Activated T-helper 1 cell treated with anti-CD3 and anti-CD28 coated beads, Interleukin-2, amount 50 U/mL, for 16 hours (primary cell): ENCODE data around the gene KIF2A.

Experiments used
- DNase-seq, 2 donors: peaks; one replicate each; pipeline ENCODE4 v3.0.0-alpha.2; 2020; ENCODE audit warnings: low read depth in 1 of 2, low spot score in 1 of 2

Gene KIF2A

DNA sequence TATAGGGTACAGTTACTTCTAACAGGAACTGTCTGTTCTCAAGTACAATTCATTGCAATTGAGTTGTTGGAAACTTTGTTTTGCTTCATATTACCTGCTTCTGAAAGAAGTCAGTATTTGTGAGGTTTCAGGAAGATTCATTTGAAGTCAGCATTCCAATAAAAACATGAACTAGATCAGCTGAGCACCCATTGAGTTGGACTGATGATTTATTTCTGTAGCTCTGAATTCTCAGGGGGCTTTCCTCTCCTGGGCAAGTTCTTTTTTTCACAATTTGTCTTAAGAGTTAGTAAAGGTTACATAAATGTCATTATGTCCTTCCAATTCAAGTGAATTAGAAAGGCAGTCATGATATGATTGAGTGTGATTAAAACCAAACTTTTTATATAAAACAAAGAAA lies 16.2 kb upstream of the KIF2A start:
- DNase-seq, result no peak

DNA sequence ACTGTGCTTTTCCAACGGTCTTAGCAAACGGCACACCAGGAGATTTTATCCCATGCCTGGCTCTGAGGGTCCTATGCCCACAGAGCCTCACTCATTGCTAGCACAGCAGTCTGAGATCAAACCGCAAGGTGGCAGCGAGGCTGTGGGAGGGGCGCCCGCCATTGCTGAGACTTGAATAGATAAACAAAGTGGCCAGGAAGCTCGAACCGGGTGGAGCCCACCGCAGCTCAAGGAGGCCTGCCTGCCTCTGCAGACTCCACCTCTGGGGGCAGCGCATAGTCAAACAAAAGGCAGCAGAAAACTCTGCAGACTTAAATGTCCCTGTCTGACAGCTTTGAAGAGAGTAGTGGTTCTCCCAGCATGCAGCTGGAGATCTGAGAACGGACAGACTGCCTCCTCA lies 14.2 kb upstream of the KIF2A start:
- peak in 1 of 2 donors; percentile 55 for DNase-seq

DNA sequence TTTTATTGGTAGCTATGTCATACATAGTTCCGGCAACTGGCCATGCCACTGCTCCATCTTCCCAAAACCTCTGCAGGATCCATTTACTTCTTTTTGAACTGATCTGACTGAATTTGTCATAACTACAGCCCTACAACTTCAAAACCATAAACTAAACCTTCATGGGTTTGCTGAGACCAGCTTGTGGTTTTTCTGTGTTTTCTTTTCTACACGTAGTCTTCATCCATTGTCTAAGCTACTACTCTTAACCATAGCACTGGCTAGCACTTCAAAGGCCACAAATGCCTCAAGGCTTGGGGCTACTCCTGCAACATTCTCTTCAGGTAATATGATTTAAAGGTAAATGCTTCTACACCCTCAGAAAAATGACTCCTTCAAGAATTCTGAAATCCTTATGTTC lies 9.0 kb upstream of the KIF2A start:
- DNase-seq, result no peak

DNA sequence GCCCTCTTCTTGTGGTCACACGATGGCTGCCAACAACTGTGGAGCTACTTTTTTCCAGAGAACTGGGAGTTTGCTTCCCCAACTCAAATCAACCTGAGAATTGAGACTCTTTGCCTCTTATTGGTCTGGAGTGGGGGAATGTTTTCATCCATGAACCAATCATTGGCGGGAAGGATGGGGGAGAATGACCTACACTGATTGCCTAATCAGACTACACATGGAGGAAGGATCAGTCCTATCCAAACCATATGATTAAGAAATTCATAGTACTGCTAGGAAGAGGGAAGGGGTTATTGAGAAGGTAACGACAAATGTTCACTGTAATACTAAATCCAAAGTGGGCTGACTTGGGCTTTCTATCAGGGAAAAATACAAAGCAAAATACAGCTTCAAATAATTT lies 7.9 kb upstream of the KIF2A start:
- no peak for DNase-seq

DNA sequence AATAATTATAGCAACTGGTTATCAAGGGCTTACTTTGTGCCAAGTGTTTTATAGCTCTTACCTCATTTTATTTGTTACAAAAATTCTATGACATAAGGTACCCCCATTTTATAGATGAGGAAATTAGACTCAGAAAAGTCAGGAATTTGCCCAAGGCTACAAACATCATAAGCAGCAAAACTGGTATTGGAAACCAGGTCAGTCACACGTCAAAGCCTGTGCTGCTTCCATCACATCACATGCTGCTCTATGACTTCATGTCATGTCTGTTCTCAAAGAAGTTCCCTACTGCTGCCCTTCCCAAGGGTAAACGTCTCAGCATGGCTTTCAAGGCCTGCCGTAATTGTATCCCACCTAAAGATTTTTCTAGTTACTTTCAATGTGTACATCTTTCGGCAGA lies 6.9 kb upstream of the KIF2A start:
- DNase-seq, result no peak

DNA sequence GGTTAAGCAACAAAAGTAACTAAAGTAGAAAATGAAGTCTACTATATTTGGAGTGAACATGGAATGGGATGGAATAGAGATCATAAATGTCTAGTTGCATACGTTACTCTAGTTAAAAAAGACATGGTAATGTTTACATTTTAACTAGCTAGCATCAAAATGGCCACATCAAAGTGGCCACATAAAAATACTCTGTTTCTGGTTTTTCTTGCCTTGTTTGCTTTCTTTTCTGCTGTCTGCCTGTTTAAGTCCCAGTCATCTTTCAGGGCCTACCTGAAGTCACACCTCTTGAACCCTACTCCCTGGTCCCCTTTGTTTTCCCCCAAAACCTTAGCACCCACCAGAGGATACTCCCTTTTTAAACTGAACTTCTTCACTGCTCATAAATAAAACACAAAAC lies 6.4 kb upstream of the KIF2A start:
- no peak for DNase-seq

DNA sequence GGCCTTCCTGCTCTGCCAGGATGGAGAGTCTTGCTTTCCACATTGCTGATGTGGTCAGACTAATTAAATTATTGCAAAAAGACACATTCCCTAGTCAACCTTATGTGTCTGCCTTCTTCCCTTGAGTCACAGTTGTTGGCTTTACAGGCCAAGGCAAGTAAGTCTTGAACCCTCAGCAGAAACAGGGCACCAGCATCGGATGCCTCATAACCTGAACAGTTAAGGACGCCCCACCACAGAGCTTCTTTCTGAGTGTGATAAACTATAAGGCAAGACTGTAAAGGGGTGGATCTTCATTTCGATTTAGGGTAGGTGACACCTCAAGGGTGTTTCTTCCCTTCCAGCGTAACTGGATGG lies 670 bp upstream of the KIF2A start:
- DNase-seq, result no peak

DNA sequence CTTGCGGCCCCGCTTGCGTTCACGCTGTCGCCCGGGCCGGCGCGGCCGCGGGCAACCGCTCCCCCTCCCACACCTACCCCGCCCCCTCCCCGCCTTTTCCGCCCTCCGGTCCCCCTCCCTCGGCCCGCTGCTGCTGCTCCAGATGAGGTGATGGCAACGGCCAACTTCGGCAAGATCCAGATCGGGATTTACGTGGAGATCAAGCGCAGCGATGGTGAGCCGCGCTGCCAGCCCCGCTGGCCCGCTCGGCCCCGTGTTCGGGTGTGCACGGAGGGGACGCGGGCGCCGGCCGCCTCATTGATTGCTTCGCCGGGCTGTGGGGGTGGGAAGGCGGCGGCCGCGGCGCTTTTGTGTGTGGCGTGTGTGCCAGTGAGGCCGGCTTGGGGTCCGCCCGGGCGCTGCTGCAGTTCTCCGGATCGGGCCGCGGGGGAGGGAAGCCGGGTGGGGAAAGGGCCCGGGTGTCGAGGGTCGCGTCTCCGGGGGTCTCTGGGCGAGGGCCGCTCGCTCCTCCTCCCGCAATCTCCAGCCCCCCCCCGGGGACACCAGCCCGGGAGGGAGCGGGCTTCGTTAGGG lies 403 bp downstream of the KIF2A start:
- peak in 1 of 2 donors; percentile 7 for DNase-seq

DNA sequence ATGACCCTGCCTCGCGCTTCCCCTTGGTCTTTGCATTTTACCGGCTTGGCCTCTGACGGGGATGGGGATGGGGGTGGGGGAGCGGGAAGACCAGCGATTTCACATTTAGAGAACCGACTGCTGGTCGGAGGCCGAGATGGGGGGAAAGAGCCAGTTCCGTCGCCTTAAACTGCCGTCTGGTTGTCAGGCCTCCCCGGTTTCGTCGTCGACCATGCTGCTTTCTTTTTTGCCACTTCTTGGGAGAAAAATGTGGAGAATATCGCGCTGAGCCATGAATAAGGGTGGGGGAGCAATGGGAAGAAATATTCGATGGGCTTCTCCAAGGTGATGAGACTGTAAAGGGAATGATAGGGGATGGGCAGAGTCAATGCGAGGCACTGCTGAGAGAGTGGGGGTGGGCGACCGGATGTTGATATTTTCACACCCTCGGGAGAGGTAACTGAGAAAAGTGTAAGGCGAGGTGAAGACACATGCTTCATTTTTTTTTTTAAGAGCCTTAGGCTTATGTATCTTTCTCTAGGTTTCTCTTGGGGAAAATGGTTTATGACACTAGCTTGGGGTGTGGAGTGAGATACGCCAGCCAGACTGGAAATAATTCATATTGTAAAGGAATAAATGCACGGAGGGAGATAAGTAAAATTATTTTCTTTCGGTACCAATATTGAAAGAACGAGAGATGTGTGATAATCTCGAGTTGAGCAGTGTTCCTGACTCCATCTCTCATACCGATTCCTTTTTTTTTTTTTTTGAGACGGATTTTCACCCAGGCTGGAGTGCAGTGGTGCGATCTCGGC lies 1.1 kb downstream of the KIF2A start:
- peak; percentile 17 to 31 for DNase-seq

DNA sequence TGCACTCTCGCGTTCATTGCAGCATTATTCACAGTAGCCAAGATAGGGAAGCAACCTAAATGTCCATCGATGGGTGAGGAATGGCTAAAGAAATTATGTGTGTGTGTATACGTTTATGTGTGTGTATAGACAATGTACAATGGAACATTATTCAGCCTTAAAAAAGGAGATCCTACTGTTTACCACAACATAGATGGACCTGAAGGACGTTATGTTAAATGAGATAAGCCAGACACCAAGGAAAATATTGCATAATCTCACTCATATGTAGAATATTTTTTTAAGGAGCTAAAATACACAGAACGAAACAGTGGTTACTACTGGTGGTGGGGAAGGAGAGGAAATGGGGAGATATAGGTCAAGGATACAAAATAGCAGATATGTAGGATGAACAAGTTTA lies 2.4 kb downstream of the KIF2A start:
- DNase-seq, result no peak

DNA sequence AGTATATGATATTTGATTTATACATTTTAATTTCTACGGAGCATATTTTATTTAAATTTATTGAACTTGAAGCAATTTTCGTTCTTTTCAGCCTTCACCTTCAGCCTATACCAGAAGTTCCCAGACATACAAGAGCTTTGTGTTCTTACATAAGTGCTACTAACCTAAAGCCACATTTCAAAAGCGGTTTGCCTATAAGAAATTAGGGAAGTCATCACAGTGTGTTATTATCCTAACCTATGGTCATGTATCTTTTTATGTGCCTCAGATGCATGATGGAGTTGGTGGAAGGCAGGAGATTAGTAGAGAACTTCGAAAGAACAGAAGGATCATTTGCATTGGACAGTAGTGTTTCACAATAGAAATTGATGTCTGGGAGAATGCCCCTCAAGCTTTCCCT lies 3.1 kb downstream of the KIF2A start:
- no peak for DNase-seq

DNA sequence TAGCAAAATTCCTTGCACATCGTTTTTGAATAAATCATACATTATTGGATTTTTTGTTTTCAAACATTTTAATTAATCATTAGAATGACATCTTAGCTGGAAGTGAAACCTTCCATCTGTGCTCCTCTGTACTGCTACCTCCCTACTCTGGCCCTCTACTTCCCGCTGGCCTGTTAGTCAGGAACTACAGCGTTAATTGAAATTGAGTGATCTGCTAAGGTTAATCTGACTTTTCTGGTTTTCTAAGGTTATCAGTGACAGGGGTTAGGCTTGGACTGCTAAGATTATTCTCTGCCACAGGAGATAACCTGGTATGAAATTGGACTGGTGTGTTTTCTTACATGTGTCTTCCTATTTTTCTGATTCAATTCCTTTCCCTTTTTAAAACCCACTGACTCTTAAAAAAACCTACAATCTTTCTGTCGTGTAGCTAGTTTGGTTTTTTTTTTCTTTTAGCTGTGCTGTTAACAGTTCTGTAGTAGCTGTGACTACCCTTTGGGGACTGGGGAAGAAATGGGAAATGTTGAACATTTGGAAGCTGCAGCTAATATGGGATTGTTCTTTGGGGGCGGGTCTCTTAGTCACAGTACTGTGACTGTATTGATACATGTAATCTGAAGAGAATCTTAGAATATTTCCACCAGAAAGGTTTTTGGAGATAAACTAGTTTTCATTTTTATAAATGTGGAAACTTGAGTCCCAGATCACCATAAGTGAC lies 4.6 kb downstream of the KIF2A start:
- no peak for DNase-seq

DNA sequence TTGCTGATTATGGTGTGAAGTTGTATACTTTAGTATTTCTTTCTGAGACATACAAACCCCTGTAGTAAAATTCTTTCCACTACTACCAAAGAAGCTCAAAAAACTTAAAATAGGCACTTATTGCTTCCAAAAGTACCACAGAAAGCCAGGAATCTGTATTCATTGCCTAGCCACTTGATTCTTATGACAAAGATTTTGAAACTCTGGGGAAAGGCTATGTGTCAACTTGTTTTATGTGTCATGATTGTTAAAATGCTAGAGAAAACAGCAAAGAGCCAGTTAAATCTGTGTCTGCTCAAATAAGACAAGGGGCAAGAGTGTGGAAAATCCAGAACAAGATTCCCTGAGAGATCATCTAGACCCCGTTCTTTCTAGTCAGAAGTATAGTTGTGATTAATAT lies 6.0 kb downstream of the KIF2A start:
- DNase-seq, result no peak

DNA sequence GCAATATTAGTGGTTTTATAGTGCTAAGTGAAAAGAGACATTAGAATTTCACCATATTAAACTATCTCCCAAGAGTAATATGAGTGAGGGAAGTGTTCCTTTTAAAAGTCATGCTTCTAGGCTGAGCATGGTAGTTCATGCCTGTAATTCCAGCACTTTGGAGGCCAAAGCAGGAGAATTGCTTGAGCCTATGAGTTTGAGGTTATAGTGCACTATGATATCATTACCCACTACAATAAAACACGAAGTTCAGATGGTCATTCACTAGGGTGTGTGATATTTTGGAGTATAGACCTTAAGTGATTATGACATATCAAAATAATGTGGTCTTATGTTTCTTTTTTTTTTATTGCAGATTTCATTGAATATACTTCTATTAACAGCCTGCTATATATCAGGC lies 6.7 kb downstream of the KIF2A start:
- DNase-seq, result no peak

DNA sequence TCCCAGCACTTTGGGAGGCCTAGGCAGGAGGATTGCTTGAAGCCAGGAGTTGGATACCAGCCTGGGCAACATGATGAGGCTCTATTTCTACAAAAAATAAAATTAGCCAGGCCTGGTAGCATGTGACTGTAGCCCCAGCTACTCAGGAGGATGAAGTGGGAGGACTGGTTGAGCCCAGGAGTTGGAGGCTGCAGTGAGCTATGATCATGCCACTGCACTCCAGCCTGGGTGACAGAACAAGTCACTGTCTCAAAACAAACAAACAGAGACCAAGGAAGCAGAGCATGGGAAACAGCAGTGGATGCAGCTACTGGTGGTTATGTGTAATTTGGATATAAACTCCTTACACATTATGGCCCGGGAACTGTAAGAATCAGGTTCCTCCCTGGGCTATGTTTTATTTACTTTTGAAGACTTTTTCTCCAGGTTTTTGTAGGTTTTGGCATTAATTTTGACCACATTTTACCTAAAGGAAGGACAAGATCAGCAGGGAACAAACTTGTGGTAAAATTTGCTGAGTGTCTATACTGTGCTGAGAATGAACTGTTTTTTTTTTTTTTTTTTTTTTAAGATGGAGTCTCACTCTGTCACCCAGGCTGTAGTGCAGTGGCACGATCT lies 8.3 kb downstream of the KIF2A start:
- no peak for DNase-seq

DNA sequence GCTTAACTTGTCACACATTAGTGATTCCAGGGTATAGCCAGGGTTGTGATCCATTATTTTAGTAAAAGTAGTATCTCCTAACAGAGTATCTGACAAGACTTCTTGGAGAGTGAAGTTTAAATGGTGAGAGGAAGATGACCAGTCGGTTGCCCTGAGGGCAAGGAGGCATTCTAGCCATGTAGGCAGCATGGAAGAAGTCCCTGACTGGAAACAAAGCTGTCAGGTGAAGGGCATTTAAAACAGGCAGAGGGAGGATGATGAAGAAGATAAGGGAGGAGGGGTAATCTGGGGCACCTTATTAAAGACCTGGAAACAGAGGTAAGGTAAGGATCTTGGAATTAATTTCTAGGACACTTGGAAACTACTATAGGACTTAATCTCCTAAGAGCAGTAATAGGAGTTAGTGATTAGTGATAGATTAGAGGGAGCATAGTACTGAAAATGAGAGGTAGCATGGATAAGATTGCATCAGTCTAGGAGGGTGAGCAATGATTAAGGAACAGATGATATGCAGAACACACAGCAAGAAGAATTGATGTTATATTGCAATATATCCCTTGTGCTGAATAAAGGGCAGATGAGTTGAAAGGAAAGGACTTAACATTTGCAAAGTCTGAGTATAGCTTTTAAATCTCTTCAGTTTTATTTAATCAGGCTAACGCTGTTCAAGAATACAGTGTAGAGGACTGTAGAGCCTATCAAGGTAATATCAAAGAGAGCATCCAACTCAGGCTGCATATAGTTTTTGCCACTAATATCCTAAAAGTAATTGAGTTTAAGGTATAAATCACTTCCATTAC lies 9.6 kb downstream of the KIF2A start:
- DNase-seq, result no peak

DNA sequence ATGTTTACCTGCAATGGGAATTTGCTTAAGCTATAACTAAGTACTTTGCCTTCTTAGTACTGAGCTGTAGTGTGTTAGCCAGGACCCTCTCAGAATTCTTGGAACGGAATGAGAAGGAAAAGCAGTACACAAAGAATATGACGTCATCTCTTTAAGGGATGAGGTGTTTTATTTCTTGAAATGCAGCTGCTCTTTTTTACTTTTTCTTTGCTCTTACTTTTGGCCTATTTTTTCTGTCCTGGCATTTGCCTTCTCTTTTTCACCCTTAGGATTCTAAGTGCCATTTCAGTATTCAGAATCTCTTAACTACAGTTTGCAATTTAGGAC lies 10.1 kb downstream of the KIF2A start:
- no peak for DNase-seq

DNA sequence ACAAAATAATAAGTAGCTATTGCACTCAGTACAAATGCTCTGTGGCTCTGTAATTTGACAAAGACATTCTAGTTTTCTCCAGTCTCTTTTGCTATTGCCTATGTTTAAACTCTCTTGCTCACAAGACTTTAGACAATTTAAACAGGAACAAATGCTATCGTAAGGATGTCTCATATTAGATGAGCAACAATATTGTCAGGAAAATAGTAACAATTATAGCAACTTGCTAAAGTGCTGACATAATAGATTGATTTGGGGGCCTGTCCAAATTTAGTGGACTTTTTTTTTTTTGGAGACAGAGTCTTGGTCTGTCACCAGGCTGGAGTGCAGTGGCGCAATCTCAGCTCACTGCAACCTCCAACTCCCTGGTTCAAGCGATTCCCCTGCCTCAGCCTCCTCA lies 11.8 kb downstream of the KIF2A start:
- no peak for DNase-seq

DNA sequence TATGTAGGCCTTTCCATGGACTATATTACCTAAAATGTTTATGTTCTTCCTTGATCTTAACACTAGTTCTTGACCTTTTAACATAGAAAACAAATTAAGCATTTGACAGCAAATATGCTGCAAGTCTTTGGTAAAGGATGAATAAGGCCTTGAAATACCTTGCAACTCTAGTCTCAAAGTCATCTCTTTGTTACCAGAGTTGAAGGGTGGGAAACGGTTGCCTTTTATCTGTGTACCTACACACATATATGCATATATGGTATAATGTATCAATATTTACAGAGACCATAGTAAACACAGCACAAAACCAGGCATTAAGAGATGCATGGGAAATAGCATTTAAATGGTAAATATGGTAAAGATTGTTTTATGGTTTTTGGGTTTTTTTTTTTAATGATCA lies 16.5 kb downstream of the KIF2A start:
- no peak for DNase-seq

DNA sequence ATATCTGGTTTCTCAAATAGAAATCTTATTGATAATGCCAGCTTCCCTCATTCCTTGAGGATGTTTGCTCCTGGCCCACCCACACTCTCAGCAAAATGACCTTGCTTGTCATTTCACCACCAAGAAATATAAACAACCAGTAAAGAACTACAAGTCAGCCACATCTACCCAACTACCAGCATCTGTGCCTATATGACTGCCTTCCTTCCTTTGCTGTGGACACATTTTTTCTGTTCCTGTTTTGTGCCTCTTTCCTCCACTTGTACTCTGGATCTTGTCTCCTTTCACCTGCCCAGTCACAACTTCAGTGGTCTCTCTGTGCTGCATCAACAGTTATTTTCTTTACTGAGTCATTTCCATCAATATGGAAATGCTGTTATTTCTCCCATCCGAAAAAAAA lies 20.3 kb downstream of the KIF2A start:
- DNase-seq, result no peak

DNA sequence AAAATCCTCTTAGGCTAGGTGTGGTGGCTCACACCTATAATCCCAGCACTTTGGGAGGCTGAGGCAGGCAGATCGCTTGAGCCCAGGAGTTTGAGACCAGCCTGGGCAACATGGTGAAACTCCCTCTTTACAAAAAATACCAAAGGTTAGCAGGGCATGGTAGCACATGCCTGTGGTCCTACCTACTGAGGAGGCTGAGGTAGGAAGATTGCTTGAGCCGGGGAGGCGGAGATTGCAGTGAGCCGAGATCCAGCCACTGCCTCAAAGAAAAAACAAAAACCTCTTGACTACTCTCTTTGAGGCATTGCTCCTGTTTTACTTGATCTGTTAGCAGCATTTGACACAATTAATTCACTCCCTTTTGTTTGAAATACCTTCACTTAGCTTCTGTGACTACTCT lies 20.7 kb downstream of the KIF2A start:
- no peak for DNase-seq
